HepG2 (cell line): ENCODE measurements around the gene TECTB. TPM values are rescaled to one million over a fixed set of nuclear protein-coding genes. Genes with fewer than 3 reads are reported as not detected.
A peak's percentile ranks its signal among the peaks of the same experiment; 100 is the strongest.

Experiments
- ATAC-seq: fragments of 200-7000 bp; cut with Tn5 transposase; 3 replicates; pipeline ENCODE4 v1.9.1; 2020; ENCODE audit warnings: mild to moderate bottlenecking, moderate library complexity
- BruUV-seq: library from RNA; stranded (reverse); fragments of 400-500 nt; replicated peaks from 2 replicates; lab custom pipeline; 2021; lab: Mats Ljungman, UMichigan
- CTCF ChIA-PET: fragments of 300-600 bp; formaldehyde crosslinking; extraction: SDS; loops from one replicate; lab custom pipeline; 2021; ENCODE audit warnings: low total read pairs, inconsistent platforms, low intra/inter-chr PET ratio; lab: Yijun Ruan, JAX
- POLR2A ChIA-PET: fragments of 350-600 bp; sonication (Branson Sonifier 250); formaldehyde crosslinking; loops from one replicate; lab custom pipeline; 2020; ENCODE audit warnings: antibody characterized with exemption, inconsistent platforms; lab: Yijun Ruan, JAX
- DNase-seq: peaks from one replicate; pipeline ENCODE4 v3.0.0-alpha.2; 2015; ENCODE audit warnings: low spot score
- FAIRE-seq: peaks from 3 replicates; lab custom pipeline; 2011; peaks lifted over from hg19 to GRCh38; lab: Jason Lieb, UNC
- H2AFZ ChIP-seq: one replicate; pipeline ENCODE4 v1.6.1; 2011; ENCODE audit warnings: low read length, inconsistent platforms
- H3K27ac ChIP-seq: fragments of 300-600 bp; 3 replicates; pipeline ENCODE4 v1.8.0; 2011; ENCODE audit warnings: mixed run types, mild to moderate bottlenecking, mixed read lengths, low read length, inconsistent platforms; ENCODE audit not compliant: insufficient read depth; ENCODE audit errors: extremely low read length
- H3K27me3 ChIP-seq, 2 experiments: fragments of 200-600 bp in 1 of 2; 2 replicates in 1 of 2; 3 replicates in 1 of 2; pipeline versions ENCODE4 v1.6.0 to v1.8.0; 2011; ENCODE audit warnings: low read length in 2 of 2, mild to moderate bottlenecking in 2 of 2, moderate library complexity in 2 of 2, inconsistent platforms in 1 of 2; ENCODE audit not compliant: insufficient read depth in 2 of 2, control insufficient read depth in 1 of 2
- H3K36me3 ChIP-seq, 2 experiments: fragments of 200-600 bp in 1 of 2; replicated peaks in 1 of 2; 2 replicates in 1 of 2; 3 replicates in 1 of 2; pipeline versions ENCODE4 v1.5.1 to v1.8.0; 2011; ENCODE audit warnings: low read length in 2 of 2, inconsistent platforms in 1 of 2; ENCODE audit not compliant: insufficient read depth in 2 of 2, control insufficient read depth in 1 of 2
- H3K4me1 ChIP-seq: 2 replicates; pipeline ENCODE4 v1.5.1; 2012; ENCODE audit warnings: low read length, inconsistent platforms; ENCODE audit not compliant: insufficient read depth
- H3K4me2 ChIP-seq: 2 replicates; pipeline ENCODE4 v1.6.0; 2011; ENCODE audit warnings: low read depth, low read length, inconsistent platforms
- H3K4me3 ChIP-seq, 3 experiments: fragments of 200-600 bp in 1 of 3; sonication (generic), shearing (Covaris generic) in 1 of 3; replicated peaks in 1 of 3; 2 replicates each; pipeline ENCODE4 v1.5.1; 2011 to 2016; ENCODE audit warnings: low read length in 3 of 3, inconsistent platforms in 2 of 3, low read depth in 2 of 3, mild to moderate bottlenecking in 2 of 3, control low read depth in 1 of 3, mixed read lengths in 1 of 3; ENCODE audit not compliant: insufficient read depth in 1 of 3
- H3K79me2 ChIP-seq: one replicate; pipeline ENCODE4 v1.6.1; 2011; ENCODE audit warnings: low read length, inconsistent platforms; ENCODE audit not compliant: insufficient read depth
- H3K9ac ChIP-seq: 2 replicates; pipeline ENCODE4 v1.6.0; 2011; ENCODE audit warnings: mild to moderate bottlenecking, low read depth, low read length, inconsistent platforms; ENCODE audit not compliant: insufficient read depth
- H3K9me3 ChIP-seq: 2 replicates; pipeline ENCODE4 v1.5.1; 2012; ENCODE audit warnings: mild to moderate bottlenecking, low read length
- H4K20me1 ChIP-seq: 2 replicates; pipeline ENCODE4 v1.6.0; 2011; ENCODE audit warnings: inconsistent platforms, mild to moderate bottlenecking, low read length, moderate library complexity; ENCODE audit not compliant: insufficient read depth
- LBX2 ChIP-seq: sonication (generic); formaldehyde crosslinking; IDR thresholded peaks from 2 replicates; pipeline ENCODE4 v1.5.0; 2020; ENCODE audit warnings: missing genetic modification reagents, mild to moderate bottlenecking, borderline replicate concordance
- THAP8 ChIP-seq: sonication (generic); formaldehyde crosslinking; IDR thresholded peaks from 2 replicates; pipeline ENCODE4 v1.5.1; 2020; ENCODE audit warnings: missing genetic modification reagents, mild to moderate bottlenecking, borderline replicate concordance
- ZMYM3 ChIP-seq: sonication (generic); formaldehyde crosslinking; IDR thresholded peaks from 2 replicates; pipeline ENCODE4 v1.5.1; 2020; ENCODE audit warnings: mild to moderate bottlenecking, missing genetic modification reagents
- ZNF121 ChIP-seq: sonication (generic); formaldehyde crosslinking; IDR thresholded peaks from 2 replicates; pipeline ENCODE4 v1.5.0; 2020; ENCODE audit warnings: mild to moderate bottlenecking, missing genetic modification reagents
- ZNF510 ChIP-seq: sonication (generic); formaldehyde crosslinking; IDR thresholded peaks from 2 replicates; pipeline ENCODE4 v1.4.0; 2020; ENCODE audit warnings: low read depth, mild to moderate bottlenecking, missing genetic modification reagents
- ZNF746 ChIP-seq: sonication (generic); formaldehyde crosslinking; IDR thresholded peaks from 2 replicates; pipeline ENCODE4 v1.8.0; 2022; ENCODE audit warnings: mild to moderate bottlenecking, missing genetic modification reagents
- WGBS: methylation state at CpG from one replicate; pipeline ENCODE4 v1.1.6; 2017; ENCODE audit warnings: low lambda C conversion rate; 5-methylcytosine and 5-hydroxymethylcytosine counted together
- in situ Hi-C: cut with HindIII; loops from 2 replicates; pipeline ENCODE4 v1.10.0; 2017; ENCODE audit warnings: low pct_unique_long_range_greater_than_20kb; ENCODE audit not compliant: extremely low pct_ligation_motif_present
- intact Hi-C: fragments of 100-400 bp; cut with micrococcal nuclease; formaldehyde crosslinking; loops from one replicate; pipeline ENCODE4 v1.10.0; 2022; ENCODE audit not compliant: unreplicated experiment
- polyA plus RNA-seq, 8 experiments: library from polyadenylated mRNA; depleted of rRNA in 3 of 8; stranded (reverse) in 7 of 8; unstranded in 1 of 8; fragments of >200 nt; fragmentation: Illumina TruSeq in 4 of 8; extraction: Trizol in 4 of 8; gene quantifications; 2 replicates each; pipeline versions ENCODE4 v1.2.1 to v1.2.3, GENCODE V29; 2011 to 2016; ENCODE audit warnings: low read depth in 4 of 8, missing spikeins in 1 of 8, mixed read lengths in 1 of 8; ENCODE audit not compliant: insufficient read depth in 1 of 8
- total RNA-seq, 5 experiments: library from RNA; depleted of rRNA; stranded (reverse); fragments of >200 nt; fragmentation: Illumina TruSeq; extraction: Trizol; gene quantifications; 2 replicates each; pipeline ENCODE4 v1.2.3, GENCODE V29; 2016; ENCODE audit warnings: low read depth in 1 of 5

The TECTB gene
- total and polyA plus RNA-seq, 2 of the 13 experiments (the other 11 are each of a cell fraction or from before 2014, with no cell fraction given), result 0.78 to 1.8 TPM

GRCh38 chr10:112333452-112333851, 50.3 kb downstream of the TECTB start (continued):
- TF ChIP-seq ZMYM3 (CRISPR knock-in tag) (no peak), ZNF510 (CRISPR knock-in tag) (no peak), LBX2 (CRISPR knock-in tag) (no peak), THAP8 (CRISPR knock-in tag) (no peak)

- no peak overlapping the region for H3K4me3 ChIP-seq
- intact Hi-C loops (no loop called here), in situ Hi-C loops (loop anchor here (25.0 kb wide), 1 partner anchor 102 kb away; the partner anchor contains the start of genes VTI1A and ZDHHC6)
- CTCF ChIA-PET, result no interaction called here
- BruUV-seq, result no TSS peak
- no peaks in the 10 kb centered on the region for H4K20me1 ChIP-seq
- no peaks in the 10 kb centered on the region for H3K79me2 ChIP-seq
- no peak for FAIRE-seq
- H3K36me3 ChIP-seq, result no peaks in the 10 kb centered on the region
- no peaks in the 10 kb centered on the region for H3K9me3 ChIP-seq
- H3K27me3 ChIP-seq, result no peaks in the 10 kb centered on the region
- no peak overlapping the region for H2AFZ ChIP-seq
- no peak overlapping the region for H3K27ac ChIP-seq
- DNase-seq, result no peak
- WGBS, result 46% methylated on average over 5 of the region's 5 CpGs
- ATAC-seq, result peak; percentile 19
- no peak overlapping the region for H3K9ac ChIP-seq
- TF ChIP-seq ZNF121, result peak; percentile 23; the same call in 1 of the 2 replicates
- no peak for TF ChIP-seq ZNF746 (CRISPR knock-in tag)
- POLR2A ChIA-PET, result interaction anchor here (1.1 kb wide), 1 partner anchor 30 kb away, joined by 4 read pairs; no protein-coding TSS in a partner anchor
- peak overlapping the region; percentile 52 for H3K4me2 ChIP-seq
- H3K4me1 ChIP-seq, result peaks cover 55% of the 10 kb centered on the region
Observed at GRCh38 chr10:112335111-112335867, 52.1 kb downstream of the TECTB start.
